GM12872 (cell line): ENCODE results near the gene PRKACG.

Experiments
- TF ChIP-seq, protein P1 (sequence below): IDR thresholded peaks from 3 replicates; pipeline ENCODE4 v1.5.1; 2011; ENCODE audit warnings: low read depth, mild to moderate bottlenecking, low read length, moderate library complexity; ENCODE audit not compliant: insufficient read depth

The PRKACG gene

DNA sequence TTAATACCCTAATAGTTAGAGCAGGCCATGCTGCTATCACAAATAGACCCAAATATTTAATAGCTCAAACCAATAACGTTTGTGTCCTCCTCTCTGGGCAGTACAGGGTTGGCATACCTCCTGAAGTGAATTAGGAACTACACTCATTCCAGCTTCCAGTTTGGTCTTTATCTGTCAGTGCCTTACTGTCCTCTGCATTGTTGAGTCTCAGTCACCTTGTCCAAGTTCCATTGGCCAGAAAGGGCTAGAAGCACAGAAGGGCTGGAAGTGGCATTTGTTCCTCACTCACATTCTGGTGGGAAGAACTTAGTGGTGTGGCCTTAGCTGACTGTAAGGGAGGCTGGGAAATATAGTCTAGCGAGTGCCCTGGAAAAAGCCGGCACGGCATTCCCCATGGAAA, 32.8 kb upstream of the PRKACG start:
- TF ChIP-seq, protein P1, sequence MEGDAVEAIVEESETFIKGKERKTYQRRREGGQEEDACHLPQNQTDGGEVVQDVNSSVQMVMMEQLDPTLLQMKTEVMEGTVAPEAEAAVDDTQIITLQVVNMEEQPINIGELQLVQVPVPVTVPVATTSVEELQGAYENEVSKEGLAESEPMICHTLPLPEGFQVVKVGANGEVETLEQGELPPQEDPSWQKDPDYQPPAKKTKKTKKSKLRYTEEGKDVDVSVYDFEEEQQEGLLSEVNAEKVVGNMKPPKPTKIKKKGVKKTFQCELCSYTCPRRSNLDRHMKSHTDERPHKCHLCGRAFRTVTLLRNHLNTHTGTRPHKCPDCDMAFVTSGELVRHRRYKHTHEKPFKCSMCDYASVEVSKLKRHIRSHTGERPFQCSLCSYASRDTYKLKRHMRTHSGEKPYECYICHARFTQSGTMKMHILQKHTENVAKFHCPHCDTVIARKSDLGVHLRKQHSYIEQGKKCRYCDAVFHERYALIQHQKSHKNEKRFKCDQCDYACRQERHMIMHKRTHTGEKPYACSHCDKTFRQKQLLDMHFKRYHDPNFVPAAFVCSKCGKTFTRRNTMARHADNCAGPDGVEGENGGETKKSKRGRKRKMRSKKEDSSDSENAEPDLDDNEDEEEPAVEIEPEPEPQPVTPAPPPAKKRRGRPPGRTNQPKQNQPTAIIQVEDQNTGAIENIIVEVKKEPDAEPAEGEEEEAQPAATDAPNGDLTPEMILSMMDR: no peak

DNA sequence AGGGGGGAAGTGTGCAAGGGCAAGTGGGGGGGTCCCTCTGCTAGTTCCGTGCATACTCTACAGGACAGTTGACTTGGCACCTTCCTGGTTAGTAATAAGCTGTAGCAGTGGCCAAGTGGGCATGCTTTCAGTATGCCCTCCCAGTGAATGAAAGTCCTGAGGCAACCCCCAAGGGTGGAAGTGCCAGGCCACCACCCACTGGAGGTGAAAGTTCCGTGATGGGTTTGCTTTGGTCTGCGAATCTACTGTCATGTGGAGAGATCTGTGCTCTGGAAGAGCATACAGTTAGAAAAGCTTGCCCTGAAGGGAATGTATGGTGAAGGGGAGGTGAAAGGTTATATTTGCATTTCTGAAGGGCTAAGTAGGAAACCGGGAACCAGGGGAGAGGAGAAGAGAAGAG, 31.9 kb upstream of the PRKACG start:
- TF ChIP-seq, protein P1: no peak

DNA sequence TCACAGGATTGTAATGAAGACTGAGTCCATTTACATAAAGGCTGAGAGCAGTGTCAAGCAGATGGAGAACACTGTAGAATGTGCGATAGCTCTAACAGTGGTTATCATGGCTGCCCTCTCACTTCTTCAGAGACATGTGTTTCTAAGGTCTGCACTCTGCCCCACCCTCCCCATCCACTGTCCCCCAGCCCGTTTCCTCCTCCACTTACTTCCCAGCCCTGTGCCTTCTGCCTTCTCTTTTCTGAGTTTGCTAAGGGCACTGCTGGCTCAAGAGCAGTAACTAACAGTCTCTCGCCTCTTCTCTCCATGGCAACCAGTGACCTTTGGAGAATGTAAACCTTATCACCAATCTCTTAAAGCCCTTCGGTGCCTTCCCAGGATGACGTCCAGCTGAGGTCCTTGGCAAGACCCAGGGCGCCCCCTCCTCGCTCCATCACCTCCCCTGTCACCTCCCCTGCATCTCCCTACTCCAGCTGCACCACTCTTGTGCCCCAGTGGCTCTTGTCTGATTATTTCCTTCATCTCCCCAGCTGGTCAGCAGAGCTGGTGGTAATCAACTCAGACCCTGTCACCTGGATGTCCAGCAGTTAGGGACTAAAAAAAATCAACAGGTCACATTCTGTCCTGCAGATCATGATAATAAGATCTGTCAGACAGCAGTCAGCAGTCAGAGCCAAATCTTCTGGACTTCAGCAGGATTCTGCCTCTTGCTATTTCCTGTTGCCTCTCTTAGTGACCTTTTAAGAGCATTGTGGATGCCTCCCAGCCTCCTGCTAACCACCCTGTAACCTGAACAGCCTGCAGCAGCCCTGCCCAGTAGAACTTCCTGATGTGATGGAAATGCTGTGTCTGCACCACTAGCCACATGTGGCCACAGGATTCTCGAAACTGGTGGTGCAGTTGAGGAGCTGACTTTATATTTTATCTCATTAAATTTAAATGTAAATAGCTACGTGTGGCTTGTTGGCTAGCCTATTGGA, 30.6 kb upstream of the PRKACG start:
- TF ChIP-seq, protein P1: no peak

DNA sequence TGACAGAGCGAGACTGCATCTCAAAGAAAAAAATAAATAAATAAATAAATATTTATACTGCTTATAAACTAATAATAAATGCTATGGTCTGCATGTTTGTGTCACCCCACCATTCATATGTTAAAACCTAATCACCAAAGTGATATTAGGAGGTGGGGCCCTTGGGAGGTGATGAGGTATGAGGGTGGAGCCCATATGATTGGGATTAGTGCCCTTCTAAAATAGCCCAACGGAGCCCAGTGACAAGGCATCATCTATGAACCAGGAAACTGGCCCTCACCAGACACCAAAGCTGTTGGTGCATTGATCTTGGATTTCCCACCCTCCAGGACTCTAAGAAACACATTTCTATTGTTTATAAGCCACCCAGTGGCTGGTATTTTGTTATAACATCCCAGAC, 26.7 kb upstream of the PRKACG start:
- TF ChIP-seq, protein P1: no peak

DNA sequence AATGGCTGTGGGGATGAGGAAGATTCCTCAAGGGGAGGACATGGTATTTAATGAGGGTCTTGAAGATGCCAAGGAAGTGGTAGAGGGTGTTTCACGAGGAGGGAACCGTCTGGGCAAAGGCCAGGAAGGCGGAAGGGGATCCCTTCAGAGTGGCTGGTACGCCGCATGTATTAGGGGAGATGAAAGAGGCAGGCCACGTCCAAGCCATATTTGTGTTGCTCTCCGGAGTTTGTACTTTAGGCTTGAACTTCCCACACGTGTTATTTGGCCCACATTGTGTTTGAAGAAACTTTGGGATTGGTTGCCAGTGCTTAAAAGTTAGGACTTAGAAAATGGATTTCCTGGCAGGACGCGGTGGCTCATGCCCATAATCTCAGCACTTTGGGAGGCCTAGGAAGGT, 22.9 kb upstream of the PRKACG start:
- TF ChIP-seq, protein P1: no peak

DNA sequence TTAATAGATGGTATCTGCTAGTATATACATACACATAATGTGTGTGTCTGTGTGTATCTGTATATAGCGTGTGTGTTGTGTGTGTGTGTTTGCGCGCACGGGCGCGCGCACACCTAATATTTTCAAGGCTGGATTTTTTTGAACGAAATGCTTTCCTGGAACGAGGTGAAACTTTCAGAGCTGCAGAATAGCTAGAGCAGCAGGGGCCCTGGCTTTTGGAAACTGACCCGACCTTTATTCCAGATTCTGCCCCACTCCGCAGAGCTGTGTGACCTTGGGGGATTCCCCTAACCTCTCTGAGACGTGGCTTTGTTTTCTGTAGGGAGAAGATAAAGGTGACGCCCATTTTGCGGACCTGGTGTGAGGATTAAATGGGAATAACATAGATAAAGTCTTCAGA, 22.4 kb upstream of the PRKACG start:
- TF ChIP-seq, protein P1: no peak

DNA sequence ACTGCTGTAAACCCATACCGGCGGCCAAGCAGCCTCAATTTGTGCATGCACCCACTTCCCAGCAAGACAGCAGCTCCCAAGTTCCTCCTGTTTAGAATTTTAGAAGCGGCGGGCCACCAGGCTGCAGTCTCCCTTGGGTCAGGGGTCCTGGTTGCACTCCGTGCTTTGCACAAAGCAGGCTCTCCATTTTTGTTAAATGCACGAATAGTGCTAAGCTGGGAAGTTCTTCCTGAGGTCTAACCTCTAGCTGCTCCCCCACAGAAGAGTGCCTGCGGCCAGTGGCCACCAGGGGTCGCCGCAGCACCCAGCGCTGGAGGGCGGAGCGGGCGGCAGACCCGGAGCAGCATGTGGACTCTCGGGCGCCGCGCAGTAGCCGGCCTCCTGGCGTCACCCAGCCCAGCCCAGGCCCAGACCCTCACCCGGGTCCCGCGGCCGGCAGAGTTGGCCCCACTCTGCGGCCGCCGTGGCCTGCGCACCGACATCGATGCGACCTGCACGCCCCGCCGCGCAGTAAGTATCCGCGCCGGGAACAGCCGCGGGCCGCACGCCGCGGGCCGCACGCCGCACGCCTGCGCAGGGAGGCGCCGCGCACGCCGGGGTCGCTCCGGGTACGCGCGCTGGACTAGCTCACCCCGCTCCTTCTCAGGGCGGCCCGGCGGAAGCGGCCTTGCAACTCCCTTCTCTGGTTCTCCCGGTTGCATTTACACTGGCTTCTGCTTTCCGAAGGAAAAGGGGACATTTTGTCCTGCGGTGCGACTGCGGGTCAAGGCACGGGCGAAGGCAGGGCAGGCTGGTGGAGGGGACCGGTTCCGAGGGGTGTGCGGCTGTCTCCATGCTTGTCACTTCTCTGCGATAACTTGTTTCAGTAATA, 21.8 kb upstream of the PRKACG start, which contains the start of gene FXN:
Gene FXN, plus strand, starts transcription at position 315 of the 871 bp plus-strand sequence. Its CDS starts 31 bp downstream, at position 346.
- TF ChIP-seq, protein P1: peak; percentile 98
